VCaP (cell line): ENCODE data around the gene ZMYND8.

ENCODE experiments used
- H3K27ac ChIP-seq: fragments of 450-650 bp; 2 replicates; pipeline ENCODE4 v1.5.1; 2017
- TF ChIP-seq, protein P1 (sequence below): fragments of 450-650 bp; conservative IDR thresholded peaks from 2 replicates; pipeline ENCODE4 v1.5.1; 2017; ENCODE audit warnings: mild to moderate bottlenecking, moderate library complexity

ZMYND8 gene

DNA sequence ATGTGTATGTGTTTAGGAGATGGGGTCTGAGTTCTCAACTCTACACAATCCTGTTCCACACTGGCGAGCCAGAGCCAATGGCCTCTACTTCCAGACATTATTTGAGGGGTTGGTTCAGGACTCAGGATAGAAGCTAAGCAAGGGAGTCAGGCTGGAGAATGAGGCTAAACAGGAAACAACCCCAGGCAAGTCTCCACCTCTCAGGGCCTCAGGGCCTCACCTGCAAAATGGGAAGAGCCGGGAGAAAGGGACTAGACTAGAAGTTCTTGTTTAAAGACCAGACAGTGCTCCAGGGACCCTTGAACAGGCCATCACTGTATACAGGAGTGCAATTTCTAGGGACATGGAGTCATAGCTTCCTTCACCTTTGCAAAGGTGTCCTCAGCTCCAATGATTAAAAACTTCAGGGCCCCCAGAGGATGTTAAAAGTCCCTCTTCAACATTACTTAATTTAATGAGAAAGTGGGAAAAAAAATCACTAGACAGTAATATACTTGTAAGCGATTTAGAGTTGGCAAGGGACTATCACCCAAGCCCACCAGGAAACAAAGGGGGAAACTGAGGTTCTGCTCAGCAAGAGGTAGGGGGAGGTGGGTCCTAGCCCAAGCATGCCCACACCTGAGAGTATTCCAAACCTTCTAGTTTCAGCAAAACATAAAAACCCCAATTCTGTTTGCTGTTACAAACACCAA lies 41.7 kb downstream of the ZMYND8 start:
- TF ChIP-seq, protein P1, sequence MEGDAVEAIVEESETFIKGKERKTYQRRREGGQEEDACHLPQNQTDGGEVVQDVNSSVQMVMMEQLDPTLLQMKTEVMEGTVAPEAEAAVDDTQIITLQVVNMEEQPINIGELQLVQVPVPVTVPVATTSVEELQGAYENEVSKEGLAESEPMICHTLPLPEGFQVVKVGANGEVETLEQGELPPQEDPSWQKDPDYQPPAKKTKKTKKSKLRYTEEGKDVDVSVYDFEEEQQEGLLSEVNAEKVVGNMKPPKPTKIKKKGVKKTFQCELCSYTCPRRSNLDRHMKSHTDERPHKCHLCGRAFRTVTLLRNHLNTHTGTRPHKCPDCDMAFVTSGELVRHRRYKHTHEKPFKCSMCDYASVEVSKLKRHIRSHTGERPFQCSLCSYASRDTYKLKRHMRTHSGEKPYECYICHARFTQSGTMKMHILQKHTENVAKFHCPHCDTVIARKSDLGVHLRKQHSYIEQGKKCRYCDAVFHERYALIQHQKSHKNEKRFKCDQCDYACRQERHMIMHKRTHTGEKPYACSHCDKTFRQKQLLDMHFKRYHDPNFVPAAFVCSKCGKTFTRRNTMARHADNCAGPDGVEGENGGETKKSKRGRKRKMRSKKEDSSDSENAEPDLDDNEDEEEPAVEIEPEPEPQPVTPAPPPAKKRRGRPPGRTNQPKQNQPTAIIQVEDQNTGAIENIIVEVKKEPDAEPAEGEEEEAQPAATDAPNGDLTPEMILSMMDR = no peak
- peak overlapping the region; percentile 95; the same call in 1 of the 2 replicates for H3K27ac ChIP-seq

DNA sequence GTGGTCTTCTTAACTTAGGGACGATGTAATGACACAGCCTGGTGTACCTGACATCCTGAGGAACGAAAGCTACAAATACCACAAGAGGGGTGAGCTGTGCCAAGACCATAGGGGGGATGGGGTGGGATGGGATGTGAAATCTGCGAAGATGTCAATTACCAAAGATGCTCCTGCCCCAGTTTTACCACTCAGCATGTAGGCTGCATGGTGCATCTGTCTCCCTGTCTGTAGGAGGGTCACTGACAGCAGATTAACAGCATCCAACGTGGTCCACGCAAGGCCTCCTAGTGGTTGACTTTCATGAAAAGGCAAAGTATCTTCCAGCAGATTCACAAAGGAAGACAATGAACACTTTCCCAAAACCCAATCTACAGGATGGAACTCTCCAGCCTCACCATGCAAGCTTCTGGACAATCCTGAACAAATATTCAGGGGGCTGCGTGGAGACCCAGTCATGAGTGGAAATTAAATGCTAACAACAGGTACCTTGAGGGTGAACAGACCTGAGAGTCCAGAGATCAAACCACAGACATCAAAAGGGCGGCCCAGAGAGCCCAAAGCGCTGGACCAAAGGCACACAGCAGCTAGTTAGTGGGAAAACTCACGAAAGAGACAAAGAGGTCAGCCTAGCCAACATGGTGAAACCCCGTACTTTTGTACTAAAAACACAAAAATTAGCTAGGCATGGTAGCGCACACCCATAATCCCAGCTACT lies 44.4 kb downstream of the ZMYND8 start:
- no peak overlapping the region for H3K27ac ChIP-seq
- TF ChIP-seq, protein P1 = no peak

DNA sequence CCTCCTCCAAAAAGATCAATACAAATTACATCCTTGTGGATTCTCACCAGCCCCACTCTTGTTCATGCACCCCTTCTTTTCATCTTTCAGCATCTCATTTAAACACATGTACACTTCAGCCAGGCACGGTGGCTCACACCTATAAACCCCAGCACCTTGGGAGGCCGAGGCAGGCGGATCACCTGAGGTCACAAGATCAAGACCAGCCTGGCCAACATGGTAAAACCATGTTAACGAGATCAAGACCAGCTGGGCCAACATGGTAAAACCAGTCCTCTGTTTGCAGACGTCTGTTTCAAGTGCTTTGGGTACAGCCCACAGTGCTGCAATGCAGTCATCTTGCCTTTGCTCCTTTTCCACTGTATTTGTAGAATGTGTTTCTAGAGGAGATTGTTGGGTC lies 45.3 kb downstream of the ZMYND8 start:
- 0 out of 2 replicates have a peak overlapping the region, but pooled peaks have one; percentile 25 for H3K27ac ChIP-seq
- TF ChIP-seq, protein P1 = no peak

DNA sequence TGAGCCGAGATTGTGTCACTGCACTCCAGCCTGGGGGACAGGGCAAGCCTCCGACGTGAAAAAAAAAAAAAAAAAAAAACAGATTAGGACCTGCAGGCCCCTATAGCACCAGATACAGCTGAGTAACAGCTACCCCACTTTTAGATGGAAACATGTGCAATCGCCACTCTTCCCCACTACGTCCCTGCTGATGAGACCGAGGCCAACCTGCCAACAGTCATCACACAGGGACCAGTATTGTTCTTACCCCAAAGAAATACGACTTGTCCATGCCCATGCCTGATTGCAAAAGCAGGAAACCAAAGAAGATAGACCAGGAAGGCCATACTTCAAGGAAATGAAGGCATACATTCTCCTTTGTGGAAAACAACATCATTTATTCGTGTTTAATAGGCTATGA lies 45.8 kb downstream of the ZMYND8 start:
- peak overlapping the region; percentile 25; the same call in 1 of the 2 replicates for H3K27ac ChIP-seq
- TF ChIP-seq, protein P1 = no peak

DNA sequence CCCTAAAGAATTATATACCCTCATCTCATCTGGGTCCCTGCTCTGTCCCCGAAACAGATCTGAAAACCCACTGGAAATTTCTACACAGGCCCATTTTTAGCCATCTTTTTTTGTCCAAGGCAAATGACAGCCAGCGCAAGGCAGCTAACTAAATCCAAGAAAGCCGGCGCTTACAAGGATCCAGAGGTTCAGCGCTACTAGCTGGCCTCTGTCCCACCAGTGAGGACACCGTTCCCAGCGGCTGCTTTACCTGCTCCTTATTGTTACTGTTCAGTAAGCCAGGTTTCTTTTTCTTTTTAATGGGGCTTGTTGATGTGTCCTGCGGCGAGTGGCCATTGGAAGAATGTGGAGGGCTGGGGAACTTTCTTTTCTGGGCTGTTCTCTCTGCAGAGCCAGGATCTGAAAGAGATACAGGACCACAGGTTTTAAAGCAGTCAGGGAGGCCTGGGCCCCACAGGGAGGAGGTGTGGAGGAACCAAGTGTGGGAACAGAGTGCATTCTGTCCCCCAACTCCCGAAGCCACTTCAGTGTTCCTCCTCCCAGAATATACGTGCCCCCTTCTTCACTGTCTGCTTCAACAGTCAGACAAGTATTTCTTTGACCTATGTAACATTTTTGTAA lies 46.6 kb downstream of the ZMYND8 start:
- peak overlapping the region; percentile 25; the same call in 1 of the 2 replicates for H3K27ac ChIP-seq
- TF ChIP-seq, protein P1 = no peak

DNA sequence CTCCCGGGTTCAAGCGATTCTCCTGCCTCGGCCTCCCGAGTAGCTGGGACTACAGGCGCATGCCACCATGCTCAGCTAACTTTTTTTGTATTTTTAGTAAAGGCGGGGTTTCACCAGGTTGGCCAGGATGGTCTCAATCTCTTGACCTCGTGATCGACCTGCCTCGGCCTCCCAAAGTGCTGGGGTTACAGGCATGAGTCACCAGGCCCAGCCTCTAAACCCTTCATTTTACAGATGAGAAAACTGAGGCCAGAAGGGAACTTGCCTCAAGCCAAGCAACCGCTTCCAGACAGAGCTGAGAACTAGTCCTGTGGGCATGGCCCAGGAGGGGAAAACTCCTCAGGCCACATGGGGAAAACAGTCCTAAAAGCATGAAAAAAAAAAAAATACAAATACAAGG lies 47.1 kb downstream of the ZMYND8 start:
- TF ChIP-seq, protein P1 = no peak
- H3K27ac ChIP-seq = peak overlapping the region; percentile 25; the same call in 1 of the 2 replicates

DNA sequence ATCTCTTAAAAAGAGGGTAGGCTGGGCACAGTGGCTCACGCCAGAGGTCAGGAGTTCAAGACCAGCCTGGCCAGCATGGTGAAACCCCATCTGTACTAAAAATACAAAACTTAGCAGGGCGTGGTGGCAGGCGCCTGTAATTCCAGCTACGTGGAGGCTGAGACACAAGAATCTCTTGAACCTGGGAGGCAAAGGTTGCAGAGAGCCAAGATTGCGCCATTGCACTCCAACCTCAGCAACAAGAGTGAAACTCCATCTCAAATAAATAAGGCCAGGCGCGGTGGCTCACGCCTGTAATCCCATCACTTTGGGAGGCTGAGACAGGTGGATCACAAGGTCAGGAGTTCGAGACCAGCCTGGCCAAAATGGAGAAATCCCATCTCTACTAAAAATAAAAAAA lies 48.9 kb downstream of the ZMYND8 start:
- H3K27ac ChIP-seq = peak overlapping the region; percentile 75
